Activated T-cell treated with anti-CD3 and anti-CD28 coated beads, Interleukin-2, amount 50 U/mL, for 72 hours (primary cell): ENCODE measurements around the gene BICRAL. TPM values are rescaled to one million over a fixed set of nuclear protein-coding genes. Genes with fewer than 3 reads are reported as not detected.
"Not testable (repeated sequence)": the region's sequence is repeated elsewhere in the genome, so short reads cannot be mapped to it uniquely, and the experiment has no call there.

Experiments
- ATAC-seq, 2 donors: fragments of 150-1000 bp; cut with Tn5 transposase; replicated peaks in 1 of 2; 2 replicates each; pipeline ENCODE4 v1.10.0; 2021; ENCODE audit warnings: moderate library complexity in 2 of 2, mild to moderate bottlenecking in 1 of 2
- DNase-seq, 2 donors: peaks; one replicate each; pipeline ENCODE4 v3.0.0; 2021 to 2022; ENCODE audit warnings: mixed read lengths in 1 of 2
- H3K27ac Mint-ChIP-seq: one replicate; pipeline ENCODE4 v1.8.0; 2022; ENCODE audit warnings: mild to moderate bottlenecking, moderate library complexity, mixed read lengths
- H3K27me3 Mint-ChIP-seq: one replicate; pipeline ENCODE4 v1.8.0; 2022; ENCODE audit warnings: low read depth, mixed read lengths
- H3K36me3 Mint-ChIP-seq, 2 donors: one replicate each; pipeline ENCODE4 v1.8.0; 2022; ENCODE audit warnings: mixed read lengths in 2 of 2, mild to moderate bottlenecking in 1 of 2; ENCODE audit not compliant: insufficient read depth in 2 of 2
- H3K4me1 Mint-ChIP-seq: one replicate; pipeline ENCODE4 v1.8.0; 2022; ENCODE audit warnings: low read depth, mixed read lengths
- H3K4me3 Mint-ChIP-seq, 2 donors: one replicate each; pipeline ENCODE4 v1.8.0; 2022; ENCODE audit warnings: mild to moderate bottlenecking in 2 of 2, mixed read lengths in 2 of 2, moderate library complexity in 2 of 2
- H3K9me3 Mint-ChIP-seq, 2 donors: one replicate each; pipeline ENCODE4 v1.8.0; 2022; ENCODE audit warnings: mixed read lengths in 2 of 2
- total RNA-seq, 2 donors: library from RNA; stranded (reverse); gene quantifications; one replicate each; pipeline ENCODE4 v1.2.3, GENCODE V29; 2022

Gene BICRAL
- total RNA-seq, 2 donors from 2014 or later, result 21.9 to 24.4 TPM

DNA sequence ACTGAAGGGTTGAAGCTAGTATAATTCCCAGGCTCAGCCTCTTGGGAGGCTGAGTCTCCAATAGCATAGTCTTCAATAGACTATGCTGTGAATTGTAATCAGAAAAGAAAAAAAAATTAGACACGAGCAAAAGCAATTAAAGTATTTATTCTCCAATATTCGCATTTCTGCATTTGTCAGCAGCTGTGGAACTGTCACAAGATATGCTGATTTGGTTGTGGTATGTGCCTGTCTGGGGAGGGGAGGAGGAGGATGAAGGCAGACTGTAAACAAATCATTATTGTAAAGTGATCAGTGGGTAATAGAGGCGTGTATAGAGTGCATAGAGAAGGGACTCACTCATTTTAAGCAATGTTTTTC, 10.1 kb upstream of the BICRAL start:
- Mint-ChIP-seq H3K27ac (peak overlapping the region; percentile 92), H3K27me3 (no peaks in the 10 kb centered on the region), H3K9me3 (no peaks in the 10 kb centered on the region), H3K4me1 (peaks cover 57% of the 10 kb centered on the region), H3K4me3 (peak overlapping the region; percentile 76 to 87), H3K36me3 (peaks cover 0 to 1% of the 10 kb centered on the region in 2 donors)
- DNase-seq, result no peak
- no peak for ATAC-seq

DNA sequence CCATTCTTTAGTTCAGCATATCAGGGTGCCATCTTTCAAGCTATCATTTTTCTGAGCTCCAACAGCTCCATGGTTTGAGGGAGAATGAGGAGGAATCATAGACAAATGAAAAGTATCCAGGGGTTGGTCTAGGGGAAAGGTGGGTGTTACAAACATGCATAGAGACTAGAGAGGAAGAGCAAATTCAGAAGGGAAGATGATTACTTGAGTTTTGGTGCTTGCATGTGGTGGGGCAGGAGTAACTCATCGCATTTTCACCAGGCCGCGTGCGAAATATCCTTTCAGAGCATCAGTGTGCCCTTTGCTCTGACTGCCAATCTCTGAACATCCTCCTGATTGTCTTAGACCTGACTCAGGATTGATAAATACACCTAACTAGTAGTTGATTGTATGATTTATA, 7.7 kb upstream of the BICRAL start:
- peak; percentile 55 to 58 for DNase-seq
- Mint-ChIP-seq H3K4me3 (peak overlapping the region; percentile 72 to 76), H3K4me1 (peaks cover 73% of the 10 kb centered on the region), H3K36me3 (peaks cover 0 to 1% of the 10 kb centered on the region in 2 donors), H3K9me3 (no peaks in the 10 kb centered on the region), H3K27ac (peak overlapping the region; percentile 91), H3K27me3 (no peaks in the 10 kb centered on the region)
- ATAC-seq, result peak; percentile 36

- ATAC-seq (peak; percentile 56 to 61), DNase-seq (peak; percentile 41 to 46)
- Mint-ChIP-seq H3K27ac (peak overlapping the region; percentile 91), H3K4me1 (peaks cover 74% of the 10 kb centered on the region), H3K4me3 (peak overlapping the region; percentile 72 to 76)
- not testable (repeated sequence) for H3K9me3 Mint-ChIP-seq, H3K36me3 Mint-ChIP-seq, H3K27me3 Mint-ChIP-seq
Measured at GRCh38 chr6:42774821-42775487, 6.9 kb upstream of the BICRAL start.

DNA sequence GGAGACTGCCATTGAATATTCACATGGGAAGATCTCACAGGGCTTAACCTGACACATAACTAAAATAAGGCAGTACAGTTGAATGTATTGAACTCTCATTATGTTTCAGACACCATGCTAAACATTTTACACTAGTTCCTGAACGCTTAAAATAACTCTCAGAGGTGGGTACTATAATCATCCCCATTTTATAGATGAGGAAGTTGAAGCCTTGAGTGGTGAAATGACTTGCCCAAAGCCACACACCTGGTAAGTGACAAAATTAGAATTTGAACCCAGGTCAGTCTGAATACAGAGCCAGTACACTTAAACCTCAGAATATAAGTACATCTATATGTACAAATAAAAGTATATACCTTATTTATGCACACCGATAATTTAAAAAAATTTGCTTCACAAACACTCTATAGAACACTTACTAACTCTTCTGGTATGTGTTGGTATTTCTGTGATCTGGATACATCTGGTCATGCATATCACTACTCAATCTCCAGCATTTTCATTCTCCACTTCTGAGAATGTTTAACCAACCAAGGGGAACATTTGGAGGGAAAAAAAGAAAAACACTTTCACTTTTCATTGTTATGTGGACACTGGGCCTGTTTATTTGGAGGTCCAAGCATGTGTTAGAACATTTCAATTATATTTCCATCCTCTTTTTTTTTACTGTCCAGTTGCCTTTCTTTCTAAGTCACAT, 4.6 kb upstream of the BICRAL start:
- Mint-ChIP-seq H3K4me1 (peaks cover 70% of the 10 kb centered on the region), H3K9me3 (no peaks in the 10 kb centered on the region), H3K27ac (peak overlapping the region; percentile 20), H3K4me3 (peak overlapping the region; percentile 1 to 56), H3K36me3 (peaks cover 0 to 1% of the 10 kb centered on the region in 2 donors), H3K27me3 (no peaks in the 10 kb centered on the region)
- ATAC-seq (no peak), DNase-seq (no peak)

DNA sequence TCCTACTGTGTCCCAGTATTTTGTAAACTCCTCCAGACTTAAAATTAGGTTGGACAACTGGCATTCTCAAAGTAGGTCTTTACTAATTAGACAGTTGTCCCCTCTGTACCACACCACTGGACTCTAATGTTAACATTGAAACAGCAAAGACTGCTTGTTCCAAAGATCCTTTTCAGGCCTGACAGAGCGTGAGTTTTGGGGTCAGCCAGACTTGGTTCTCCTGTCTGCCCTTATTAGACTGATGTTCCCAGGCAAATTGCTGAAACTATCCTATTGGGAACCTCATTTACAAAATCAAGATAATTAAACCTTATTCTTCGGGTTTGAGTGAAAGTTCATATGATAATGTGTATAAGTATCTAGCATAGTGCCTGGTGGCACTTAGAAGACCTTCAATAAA, 3.7 kb upstream of the BICRAL start:
- no peak overlapping the region for H3K27ac Mint-ChIP-seq
- H3K9me3 Mint-ChIP-seq, result no peaks in the 10 kb centered on the region
- H3K27me3 Mint-ChIP-seq, result no peaks in the 10 kb centered on the region
- peaks cover 64% of the 10 kb centered on the region for H3K4me1 Mint-ChIP-seq
- DNase-seq, result no peak
- H3K4me3 Mint-ChIP-seq, result no peak overlapping the region
- H3K36me3 Mint-ChIP-seq, result peaks cover 1 to 4% of the 10 kb centered on the region in 2 donors
- no peak for ATAC-seq

- ATAC-seq (no peak), DNase-seq (no peak)
- peaks cover 53% of the 10 kb centered on the region for H3K4me1 Mint-ChIP-seq
- H3K27ac Mint-ChIP-seq, result no peak overlapping the region
- H3K9me3 Mint-ChIP-seq, result no peaks in the 10 kb centered on the region
- peaks cover 4 to 9% of the 10 kb centered on the region in 2 donors for H3K36me3 Mint-ChIP-seq
- H3K27me3 Mint-ChIP-seq, result no peaks in the 10 kb centered on the region
- H3K4me3 Mint-ChIP-seq, result no peak overlapping the region
Measured at GRCh38 chr6:42779521-42779920, 2.3 kb upstream of the BICRAL start.

- Mint-ChIP-seq H3K9me3 (no peaks in the 10 kb centered on the region), H3K4me3 (peak overlapping the region; percentile 88 to 97), H3K36me3 (peaks cover 4 to 18% of the 10 kb centered on the region in 2 donors), H3K27ac (peak overlapping the region; percentile 99), H3K27me3 (no peaks in the 10 kb centered on the region), H3K4me1 (peaks cover 40% of the 10 kb centered on the region)
- ATAC-seq (no peak), DNase-seq (no peak)
Measured at GRCh38 chr6:42781546-42781795, 381 bp upstream of the BICRAL start.

DNA sequence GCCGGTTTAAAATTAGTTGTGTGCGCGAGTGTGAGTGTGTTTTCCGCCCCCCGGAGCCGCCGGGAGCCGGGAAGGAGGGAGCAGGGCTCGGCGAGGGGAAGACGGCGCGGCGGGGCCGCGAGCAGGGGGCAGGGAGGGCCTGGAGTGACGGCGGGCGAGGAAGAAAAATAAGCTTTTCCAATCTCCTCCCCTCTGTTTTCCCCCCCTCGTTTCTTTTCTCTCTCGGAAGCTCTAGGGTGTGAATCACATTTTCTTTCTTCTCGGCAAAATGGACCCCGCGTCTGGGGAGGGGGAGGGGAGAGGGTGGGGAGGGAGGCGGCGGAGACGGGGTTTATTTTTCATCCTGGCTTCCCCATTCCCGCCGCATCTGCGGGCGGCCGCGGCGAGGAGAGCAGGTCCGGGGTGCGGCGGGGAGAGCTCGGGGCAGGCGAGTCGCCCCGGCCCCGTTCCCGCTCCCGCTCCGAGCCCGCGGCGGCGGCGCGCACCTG, 881 bp downstream of the BICRAL start:
- peaks cover 27% of the 10 kb centered on the region for H3K4me1 Mint-ChIP-seq
- peak; percentile 52 to 68 for ATAC-seq

DNA sequence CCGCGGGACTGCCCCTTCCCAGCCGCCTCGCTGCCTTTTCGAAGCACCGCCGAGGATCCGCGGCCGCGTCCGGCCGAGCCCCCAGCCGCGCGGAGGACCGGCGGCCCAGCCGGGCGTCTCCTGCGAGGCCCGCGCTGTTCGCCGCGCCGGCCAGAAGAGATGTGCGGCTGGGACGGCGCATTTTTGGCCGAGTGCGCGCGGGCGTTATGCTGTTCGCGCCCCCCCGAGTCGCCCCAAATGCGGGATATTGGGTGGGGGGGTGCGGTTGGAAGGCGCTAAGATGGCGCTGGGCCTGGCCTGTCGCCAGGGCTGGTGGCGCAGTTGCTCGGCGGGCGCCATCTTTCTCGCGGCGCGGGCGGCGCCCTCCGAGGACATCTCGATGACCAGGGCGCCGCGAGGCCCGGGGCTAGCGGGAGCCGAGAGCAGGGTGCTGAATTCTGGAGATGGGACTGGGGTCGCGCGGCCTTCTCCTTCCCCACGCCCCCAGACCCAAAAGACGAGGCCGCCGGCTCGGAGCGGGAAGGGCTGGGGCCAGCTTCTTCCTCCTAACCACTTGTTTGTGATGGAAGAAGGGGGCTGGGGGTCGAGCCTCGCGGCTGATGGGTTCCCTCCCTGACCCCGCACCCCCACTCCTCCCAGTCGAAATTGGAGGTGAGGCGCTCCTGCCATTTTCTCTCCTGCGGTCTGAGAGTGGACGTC, 1.5 kb downstream of the BICRAL start:
- Mint-ChIP-seq H3K9me3 (no peaks in the 10 kb centered on the region), H3K4me3 (no peak overlapping the region), H3K36me3 (peaks cover 4 to 18% of the 10 kb centered on the region in 2 donors), H3K4me1 (peaks cover 25% of the 10 kb centered on the region), H3K27ac (no peak overlapping the region), H3K27me3 (no peaks in the 10 kb centered on the region)
- ATAC-seq, result peak; percentile 66
- DNase-seq, result peak; percentile 75 to 83

More for the DNA sequence above, 881 bp downstream of the BICRAL start:
- H3K27me3 Mint-ChIP-seq, result no peaks in the 10 kb centered on the region
- H3K9me3 Mint-ChIP-seq, result no peaks in the 10 kb centered on the region
- DNase-seq, result peak; percentile 66 to 68
- peak overlapping the region; percentile 95 for H3K27ac Mint-ChIP-seq
- peaks cover 4 to 18% of the 10 kb centered on the region in 2 donors for H3K36me3 Mint-ChIP-seq
- peak overlapping the region; percentile 88 to 97 for H3K4me3 Mint-ChIP-seq

DNA sequence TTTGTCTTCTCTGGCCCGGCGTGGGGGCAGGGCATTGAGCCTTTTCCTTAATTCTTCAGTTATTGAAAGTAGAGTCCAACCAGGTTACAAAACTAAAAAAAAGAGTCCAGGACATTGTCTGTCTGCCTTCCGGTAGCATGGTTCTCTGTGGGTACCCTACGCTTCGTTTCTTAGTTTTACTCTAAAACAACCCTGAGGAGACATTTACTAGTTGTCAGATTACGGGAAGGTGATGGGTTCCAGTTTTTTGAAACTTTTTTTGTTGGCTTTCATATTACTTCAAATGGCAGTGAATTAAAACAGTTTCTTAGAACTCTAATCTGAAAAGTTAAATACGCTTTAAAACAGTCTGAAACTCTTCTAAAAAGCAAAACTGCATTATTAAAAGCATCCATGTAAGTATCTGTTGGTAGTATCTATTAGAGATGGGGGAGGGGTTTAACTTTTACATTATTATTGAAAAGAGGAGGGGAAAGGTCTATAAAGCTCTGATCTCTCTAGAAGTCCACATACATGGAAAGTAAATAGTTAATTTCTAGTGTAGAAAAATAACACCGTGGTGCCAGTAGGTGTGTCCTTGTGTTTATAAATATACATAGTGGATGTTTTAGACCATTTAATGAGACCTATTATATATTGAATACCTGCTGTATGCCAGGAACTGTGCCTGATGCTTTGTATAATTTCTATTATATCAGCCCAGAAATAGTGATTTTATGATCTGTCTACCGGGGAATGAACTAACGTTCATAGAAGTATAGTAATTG, 2.2 kb downstream of the BICRAL start:
- Mint-ChIP-seq H3K4me1 (peaks cover 32% of the 10 kb centered on the region), H3K9me3 (no peaks in the 10 kb centered on the region)

DNA sequence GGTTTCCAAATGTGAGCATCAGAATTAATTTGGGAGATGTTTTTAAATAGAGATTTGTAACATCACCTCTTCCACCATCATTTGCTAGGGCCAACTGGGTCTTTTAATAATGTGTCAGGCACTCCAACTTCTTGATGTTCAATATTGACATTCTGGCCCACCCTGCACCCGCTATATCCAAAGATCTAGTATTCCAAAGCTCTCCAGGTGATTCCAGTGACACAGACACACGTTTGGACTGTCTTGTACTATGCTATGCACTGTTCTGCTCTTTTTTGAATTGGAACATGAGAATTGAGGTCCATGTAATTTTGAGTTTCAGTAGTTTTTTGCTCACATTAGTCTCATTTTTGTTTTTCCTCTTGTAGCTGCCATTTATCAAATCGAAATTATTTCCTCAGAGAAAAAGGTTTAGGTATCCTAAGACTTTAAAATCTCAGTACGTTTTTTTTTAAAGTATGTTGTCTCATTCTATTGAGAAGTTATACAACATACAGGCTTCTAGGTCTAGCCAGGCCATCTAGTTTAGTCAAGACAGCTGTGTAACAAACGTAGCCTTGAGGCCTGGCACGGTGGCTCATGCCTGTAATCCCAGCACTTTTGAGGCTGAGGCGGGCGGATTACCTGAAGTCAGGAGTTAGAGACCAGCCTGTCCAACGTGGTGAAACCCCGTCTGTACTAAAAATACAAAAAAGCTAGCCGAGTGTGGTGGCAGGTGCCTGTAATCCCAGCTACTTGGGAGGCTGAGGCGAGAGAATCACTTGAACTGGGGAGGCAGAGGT, 3.1 kb downstream of the BICRAL start:
- no peak for ATAC-seq
- Mint-ChIP-seq H3K9me3 (no peaks in the 10 kb centered on the region), H3K36me3 (peaks cover 4 to 18% of the 10 kb centered on the region in 2 donors), H3K4me1 (peaks cover 31% of the 10 kb centered on the region), H3K4me3 (no peak overlapping the region), H3K27ac (no peak overlapping the region), H3K27me3 (no peaks in the 10 kb centered on the region)
- DNase-seq, result no peak

More for the DNA sequence above, 2.2 kb downstream of the BICRAL start:
- DNase-seq (no peak), ATAC-seq (no peak)
- peaks cover 4 to 18% of the 10 kb centered on the region in 2 donors for H3K36me3 Mint-ChIP-seq
- no peak overlapping the region for H3K4me3 Mint-ChIP-seq
- no peaks in the 10 kb centered on the region for H3K27me3 Mint-ChIP-seq
- no peak overlapping the region for H3K27ac Mint-ChIP-seq

GRCh38 chr6:42786525-42786985, 4.7 kb downstream of the BICRAL start:
- ATAC-seq, result no peak
- DNase-seq, result no peak
- peaks cover 32% of the 10 kb centered on the region for H3K4me1 Mint-ChIP-seq
- H3K27ac Mint-ChIP-seq, result no peak overlapping the region
- H3K9me3 Mint-ChIP-seq, result no peaks in the 10 kb centered on the region
- H3K4me3 Mint-ChIP-seq, result no peak overlapping the region
- peaks cover 4 to 18% of the 10 kb centered on the region in 2 donors for H3K36me3 Mint-ChIP-seq
- H3K27me3 Mint-ChIP-seq, result no peaks in the 10 kb centered on the region
